K562 (cell line): ENCODE results near the gene PLEKHH3. TPM values are rescaled to one million over a fixed set of nuclear protein-coding genes. Genes with fewer than 3 reads are reported as not detected.
A peak's percentile ranks its signal among the peaks of the same experiment; 100 is the strongest.

Source experiments
- CREBBP ChIP-seq: IDR thresholded peaks from one replicate; pipeline ENCODE4 v1.6.1; 2012; ENCODE audit warnings: low read depth, mild to moderate bottlenecking, control low read depth, inconsistent platforms, low read length
- NR2C2 ChIP-seq, 2 experiments: fragments of 200-800 bp in 1 of 2; sonication (Bioruptor generic) in 1 of 2; sonication (generic) in 1 of 2; formaldehyde crosslinking in 1 of 2; IDR thresholded peaks; 2 replicates each; pipeline versions ENCODE4 v1.6.1 to v1.8.0; 2016 to 2022; ENCODE audit warnings: mild to moderate bottlenecking in 1 of 2, missing compliant biosample characterization in 1 of 2, missing genetic modification characterization in 1 of 2, missing genetic modification reagents in 1 of 2
- SP2 ChIP-seq: IDR thresholded peaks from 2 replicates; pipeline ENCODE4 v1.6.1; 2011; ENCODE audit warnings: mild to moderate bottlenecking, low read depth, low read length, moderate library complexity; ENCODE audit not compliant: poor library complexity, severe bottlenecking; ENCODE audit errors: extremely low read depth
- XRCC3 ChIP-seq: fragments of 450-650 bp; IDR thresholded peaks from 2 replicates; pipeline ENCODE4 v1.6.1; 2017; ENCODE audit warnings: mild to moderate bottlenecking, moderate library complexity
- ZNF217 ChIP-seq: sonication (generic); formaldehyde crosslinking; IDR thresholded peaks from 2 replicates; pipeline ENCODE4 v1.8.0; 2022; ENCODE audit warnings: mild to moderate bottlenecking, missing genetic modification reagents
- ZNF282 ChIP-seq: sonication (generic); formaldehyde crosslinking; IDR thresholded peaks from 2 replicates; pipeline ENCODE4 v1.8.1; 2023; ENCODE audit warnings: missing genetic modification reagents
- ZNF318 ChIP-seq, 2 experiments: fragments of 450-650 bp; IDR thresholded peaks; 2 replicates each; pipeline ENCODE4 v1.6.1; 2016; ENCODE audit warnings: mild to moderate bottlenecking in 2 of 2, borderline replicate concordance in 1 of 2, low read depth in 1 of 2, moderate library complexity in 1 of 2
- polyA plus RNA-seq, 8 experiments: library from polyadenylated mRNA; depleted of rRNA in 4 of 8; stranded (reverse) in 5 of 8; unstranded in 3 of 8; fragments of >200 nt; fragmentation: Nextera tagmentation in 2 of 8; fragmentation: Illumina TruSeq in 1 of 8; extraction: Ambion mirVana in 2 of 8; extraction: Trizol in 1 of 8; gene quantifications; 2 replicates each; pipeline versions ENCODE4 v1.2.1 to v1.2.3, GENCODE V29; 2011 to 2014; ENCODE audit warnings: inconsistent platforms in 1 of 8, missing spikeins in 1 of 8
- total RNA-seq, 7 experiments: library from RNA; depleted of rRNA in 6 of 7; stranded (reverse); fragments of >200 nt in 6 of 7; fragmentation: Illumina TruSeq in 2 of 7; extraction: Trizol in 2 of 7; gene quantifications; 2 replicates each; pipeline versions ENCODE4 v1.2.1 to v1.2.3, GENCODE V29; 2011 to 2021; ENCODE audit warnings: low replicate concordance in 1 of 7
- TF ChIP-seq, protein P1 (sequence below): conservative IDR thresholded peaks from 2 replicates; pipeline ENCODE4 v1.6.1; 2011; ENCODE audit warnings: low read depth, mild to moderate bottlenecking, low read length; ENCODE audit not compliant: control insufficient read depth

Gene PLEKHH3
- total and polyA plus RNA-seq, 9 of the 15 experiments (the other 6 are each of a cell fraction or from before 2014, with no cell fraction given), result 0.58 to 34.5 (median 5.0) TPM

- TF ChIP-seq ZNF318 (IDR thresholded peaks at IDR 0.05; ENCODE audit: borderline replicate concordance in 1 of 2, low read depth in 1 of 2) (peak in 1 of 2 experiments; percentile 34; a peak in 1 of 4 replicates), ZNF282 (CRISPR knock-in tag) (no peak), XRCC3 (no peak), SP2 (no peak), CREBBP (no peak), ZNF217 (no peak), NR2C2 (CRISPR knock-in tag; IDR thresholded peaks at IDR 0.05) (no peak), NR2C2 (tag; IDR thresholded peaks at IDR 0.05) (peak; percentile 59; the same call in 1 of the 2 replicates)
- TF ChIP-seq, protein P1, sequence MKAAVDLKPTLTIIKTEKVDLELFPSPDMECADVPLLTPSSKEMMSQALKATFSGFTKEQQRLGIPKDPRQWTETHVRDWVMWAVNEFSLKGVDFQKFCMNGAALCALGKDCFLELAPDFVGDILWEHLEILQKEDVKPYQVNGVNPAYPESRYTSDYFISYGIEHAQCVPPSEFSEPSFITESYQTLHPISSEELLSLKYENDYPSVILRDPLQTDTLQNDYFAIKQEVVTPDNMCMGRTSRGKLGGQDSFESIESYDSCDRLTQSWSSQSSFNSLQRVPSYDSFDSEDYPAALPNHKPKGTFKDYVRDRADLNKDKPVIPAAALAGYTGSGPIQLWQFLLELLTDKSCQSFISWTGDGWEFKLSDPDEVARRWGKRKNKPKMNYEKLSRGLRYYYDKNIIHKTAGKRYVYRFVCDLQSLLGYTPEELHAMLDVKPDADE, result no peak; the same call in 1 of the 2 replicates
These were observed 1.4 kb upstream of the PLEKHH3 start (continued) for GRCh38 chr17:42677921-42678781.
